Cardiac muscle cell (in vitro differentiated cells and primary cell): ENCODE data around the gene ARPC2. TPM values are rescaled to one million over a fixed set of nuclear protein-coding genes. Genes with fewer than 3 reads are reported as not detected.

Experiments
- DNase-seq, 2 donors: peaks; one replicate each; pipeline versions ENCODE4 v3.0.0 to v3.0.0-alpha.2; 2010 to 2017; ENCODE audit warnings: low read depth in 1 of 2, low spot score in 1 of 2
- H3K27ac ChIP-seq: fragments of 200-600 bp; sonication (generic); 2 replicates; pipeline ENCODE4 v1.5.1; 2016
- H3K27me3 ChIP-seq: fragments of 200-600 bp; sonication (generic); 2 replicates; pipeline ENCODE4 v1.6.0; 2016; ENCODE audit warnings: control low read depth
- H3K36me3 ChIP-seq: fragments of 200-600 bp; sonication (generic); 2 replicates; pipeline ENCODE4 v1.5.1; 2016; ENCODE audit warnings: control low read depth
- H3K4me1 ChIP-seq: fragments of 200-600 bp; sonication (generic); 2 replicates; pipeline ENCODE4 v1.8.1; 2017; ENCODE audit warnings: low read depth, mild to moderate bottlenecking, mixed run types
- H3K4me3 ChIP-seq: fragments of 200-600 bp; sonication (generic); 2 replicates; pipeline ENCODE4 v1.5.1; 2016; ENCODE audit warnings: mild to moderate bottlenecking
- H3K9me3 ChIP-seq: fragments of 200-600 bp; sonication (generic); 2 replicates; pipeline ENCODE4 v1.5.1; 2017; ENCODE audit warnings: low read depth, mild to moderate bottlenecking, control low read depth
- CTCF ChIP-seq: IDR thresholded peaks from 2 replicates; pipeline ENCODE4 v1.5.1; 2012; ENCODE audit warnings: low read depth, mild to moderate bottlenecking, low read length
- polyA plus RNA-seq: library from polyadenylated mRNA; unstranded; fragments of >200 nt; fragmentation: Nextera tagmentation; extraction: Ambion mirVana; gene quantifications from 2 replicates; pipeline ENCODE4 v1.2.1, GENCODE V29; 2016
- total RNA-seq: library from RNA; depleted of rRNA; stranded (reverse); fragments of >200 nt; gene quantifications from 2 replicates; pipeline ENCODE4 v1.2.3, GENCODE V29; 2016

Gene ARPC2
- total and polyA plus RNA-seq, 2 experiments from 2014 or later = 223 to 442 TPM

- Histone ChIP-seq H3K4me1 (no peaks in the 10 kb centered on the region), H3K27me3 (no peaks in the 10 kb centered on the region), H3K4me3 (no peak overlapping the region), H3K9me3 (no peaks in the 10 kb centered on the region), H3K36me3 (no peaks in the 10 kb centered on the region), H3K27ac (no peak overlapping the region)
- no peak for TF ChIP-seq CTCF
- no peak for DNase-seq
Measured at GRCh38 chr2:218186876-218187275, 30.1 kb upstream of the ARPC2 start.

- Histone ChIP-seq H3K4me3 (no peak overlapping the region), H3K4me1 (no peaks in the 10 kb centered on the region), H3K9me3 (no peaks in the 10 kb centered on the region), H3K27me3 (no peaks in the 10 kb centered on the region), H3K36me3 (no peaks in the 10 kb centered on the region), H3K27ac (no peak overlapping the region)
- DNase-seq = no peak
- no peak for TF ChIP-seq CTCF
Measured at GRCh38 chr2:218187296-218188015, 29.5 kb upstream of the ARPC2 start.

- Histone ChIP-seq H3K36me3 (no peaks in the 10 kb centered on the region), H3K4me1 (no peaks in the 10 kb centered on the region), H3K27me3 (no peaks in the 10 kb centered on the region), H3K27ac (no peak overlapping the region), H3K4me3 (no peak overlapping the region), H3K9me3 (no peaks in the 10 kb centered on the region)
- DNase-seq = no peak
- TF ChIP-seq CTCF = no peak
Measured at GRCh38 chr2:218188528-218188927, 28.5 kb upstream of the ARPC2 start.

DNA sequence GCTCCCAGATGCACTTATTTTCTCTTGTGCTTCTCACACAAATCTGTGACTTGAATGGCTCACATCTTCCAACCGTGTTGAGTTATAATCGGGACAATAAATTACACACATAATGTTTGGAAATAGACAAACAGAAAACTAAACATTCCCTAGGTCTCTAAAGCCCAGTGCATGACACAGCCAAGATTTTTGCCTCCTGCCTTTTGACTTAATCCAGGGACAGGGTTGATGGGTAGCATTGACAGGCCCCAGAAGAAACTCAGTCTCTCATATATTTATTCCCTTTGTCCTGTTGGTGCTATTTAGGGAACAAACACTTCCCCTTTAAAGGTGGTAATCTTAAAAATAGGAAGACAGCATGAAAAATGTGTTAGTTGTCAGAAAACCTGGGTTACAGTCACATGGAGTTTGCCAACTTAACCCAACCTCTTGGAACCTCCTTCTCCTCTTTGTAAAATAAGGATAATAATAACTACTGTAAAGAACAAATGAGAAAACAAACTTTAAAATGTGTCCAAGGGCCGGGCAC lies 24.0 kb upstream of the ARPC2 start:
- H3K36me3 ChIP-seq = no peaks in the 10 kb centered on the region
- no peak overlapping the region for H3K27ac ChIP-seq
- no peak overlapping the region for H3K4me3 ChIP-seq
- no peaks in the 10 kb centered on the region for H3K4me1 ChIP-seq
- H3K27me3 ChIP-seq = peaks cover under 1% of the 10 kb centered on the region
- TF ChIP-seq CTCF = no peak
- no peaks in the 10 kb centered on the region for H3K9me3 ChIP-seq
- DNase-seq = no peak

GRCh38 chr2:218193701-218194100 lies 23.3 kb upstream of the ARPC2 start:
- Histone ChIP-seq H3K9me3 (no peaks in the 10 kb centered on the region), H3K27ac (no peak overlapping the region), H3K36me3 (no peaks in the 10 kb centered on the region), H3K4me1 (no peaks in the 10 kb centered on the region), H3K4me3 (no peak overlapping the region), H3K27me3 (peaks cover 5% of the 10 kb centered on the region)
- no peak for DNase-seq
- no peak for TF ChIP-seq CTCF
